ENCODE measurements around the gene RBBP5.

- TF ChIP-seq CTCF (IDR thresholded peaks at IDR 0.05) (no peak), POLR2A (IDR thresholded peaks at IDR 0.05) (no peak)
Measured at GRCh38 chr1:205064741-205065316, 56.9 kb downstream of the RBBP5 start.
